Esophagus mucosa (tissue), 1 donor: ENCODE measurements around the gene FAM118A. TPM values are rescaled to one million over a fixed set of nuclear protein-coding genes. Genes with fewer than 3 reads are reported as not detected.
"Not testable (repeated sequence)": the region's sequence is repeated elsewhere in the genome, so short reads cannot be mapped to it uniquely, and the experiment has no call there.

Experiments used
- ATAC-seq: fragments of 200-7000 bp; cut with Tn5 transposase; one replicate; pipeline ENCODE4 v1.9.1; 2020
- total RNA-seq: library from RNA; stranded (reverse); gene quantifications from one replicate; pipeline ENCODE4 v1.2.4, GENCODE V29; 2023
- donor health status: DM: yes; HTN: yes; CAD: no.

FAM118A gene
- total RNA-seq, 1 donor from 2014 or later: 9.1 TPM

GRCh38 chr22:45310331-45310976 lies 720 bp downstream of the FAM118A start:
- no peak for ATAC-seq

DNA sequence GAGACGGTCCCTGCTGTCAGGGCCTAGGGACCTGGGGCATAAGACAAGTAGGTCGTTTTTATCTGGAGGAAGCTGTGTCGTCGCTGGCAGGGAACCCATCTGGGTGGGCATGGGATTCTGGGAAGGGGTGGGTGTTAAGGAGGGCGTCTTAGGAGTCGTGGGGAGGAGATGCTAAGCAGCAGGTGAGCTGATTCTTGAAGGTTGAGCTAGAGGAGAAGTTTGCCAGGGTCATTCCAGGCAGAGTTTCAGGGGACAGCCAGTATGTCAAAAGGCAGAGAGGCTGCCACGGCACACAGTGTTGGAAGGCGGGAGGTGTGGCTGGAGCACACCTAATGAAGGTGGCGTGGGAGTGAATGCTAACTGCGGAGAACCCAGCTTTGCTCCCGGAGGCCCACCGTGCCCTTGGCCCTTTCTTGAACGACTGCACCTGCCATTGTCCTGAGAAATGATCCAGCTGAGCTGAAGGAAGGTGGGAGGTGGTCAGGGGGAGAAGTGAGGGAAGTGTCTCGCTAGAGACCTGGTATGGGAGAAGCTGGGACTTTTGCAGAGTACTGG lies 1.3 kb downstream of the FAM118A start:
- no peak for ATAC-seq

DNA sequence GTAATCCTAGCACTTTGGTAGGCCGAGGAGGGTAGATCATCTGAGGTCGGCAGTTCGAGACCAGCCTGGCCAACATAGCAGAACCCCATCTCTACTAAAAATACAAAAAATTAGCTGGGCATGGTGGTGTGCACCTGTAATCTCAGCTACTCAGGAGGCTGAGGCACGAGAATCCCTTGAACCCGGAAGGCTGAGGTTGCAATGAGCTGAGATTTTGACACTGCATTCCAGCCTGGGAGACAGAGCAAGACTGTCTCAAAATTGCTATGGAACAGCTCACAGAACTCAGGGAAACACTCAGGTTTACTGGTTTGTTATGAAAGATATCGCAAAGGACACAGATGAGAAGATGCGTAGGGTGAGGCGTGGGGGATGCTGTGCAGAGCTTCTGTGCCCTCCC lies 2.7 kb downstream of the FAM118A start:
- no peak for ATAC-seq

- no peak for ATAC-seq
Measured at GRCh38 chr22:45312856-45313255, 3.1 kb downstream of the FAM118A start.

DNA sequence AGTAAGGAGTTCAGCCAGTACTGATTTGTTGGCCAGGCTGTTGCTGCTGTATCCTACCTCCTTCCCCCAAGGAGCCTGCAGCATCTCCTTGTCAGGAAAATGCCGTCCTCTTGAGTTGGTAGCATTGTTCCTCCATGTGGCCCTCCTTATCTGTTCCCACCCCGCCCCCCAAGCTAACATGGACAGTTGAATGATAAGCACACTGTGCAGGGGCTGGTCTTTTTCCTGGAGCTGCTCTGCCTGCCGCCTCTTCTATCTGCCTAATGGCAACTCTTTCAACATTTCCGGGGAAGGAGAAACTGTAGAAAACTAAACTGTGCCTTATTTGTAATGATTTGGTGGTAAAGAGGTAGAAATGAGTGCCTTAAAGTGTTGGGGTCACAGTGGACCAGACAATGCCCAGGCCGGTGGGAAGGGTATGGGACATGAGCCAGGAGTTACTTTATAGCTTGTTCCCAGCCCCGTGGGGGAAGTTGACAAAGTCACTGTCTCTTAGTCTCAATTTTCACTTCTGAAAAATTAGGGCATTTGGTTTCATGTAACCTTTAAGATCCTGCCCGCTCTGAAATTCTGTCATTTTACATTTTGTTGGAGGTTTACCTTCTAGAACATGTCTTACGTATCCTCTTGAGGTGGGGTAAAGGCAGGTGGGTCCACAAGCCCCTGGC lies 4.5 kb downstream of the FAM118A start:
- no peak for ATAC-seq

DNA sequence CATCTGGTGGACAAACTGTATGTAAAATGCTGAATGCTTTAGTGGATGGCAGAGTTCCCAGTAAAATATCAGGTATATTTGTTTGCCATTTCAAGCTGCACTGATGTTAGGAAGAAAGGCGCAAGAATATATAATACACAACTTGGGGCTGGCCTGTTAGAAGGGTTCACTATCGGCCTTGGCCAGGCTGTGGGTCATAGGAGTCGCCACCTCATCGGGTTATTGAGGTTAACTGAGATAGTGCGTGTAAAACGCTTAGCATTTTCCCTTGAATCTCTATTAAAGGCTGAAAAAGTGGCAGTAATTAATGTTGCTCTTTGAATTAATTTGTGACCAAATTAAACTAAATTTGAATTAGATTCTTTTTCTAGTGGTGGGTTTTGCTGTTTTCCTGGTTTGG lies 5.1 kb downstream of the FAM118A start:
- no peak for ATAC-seq

DNA sequence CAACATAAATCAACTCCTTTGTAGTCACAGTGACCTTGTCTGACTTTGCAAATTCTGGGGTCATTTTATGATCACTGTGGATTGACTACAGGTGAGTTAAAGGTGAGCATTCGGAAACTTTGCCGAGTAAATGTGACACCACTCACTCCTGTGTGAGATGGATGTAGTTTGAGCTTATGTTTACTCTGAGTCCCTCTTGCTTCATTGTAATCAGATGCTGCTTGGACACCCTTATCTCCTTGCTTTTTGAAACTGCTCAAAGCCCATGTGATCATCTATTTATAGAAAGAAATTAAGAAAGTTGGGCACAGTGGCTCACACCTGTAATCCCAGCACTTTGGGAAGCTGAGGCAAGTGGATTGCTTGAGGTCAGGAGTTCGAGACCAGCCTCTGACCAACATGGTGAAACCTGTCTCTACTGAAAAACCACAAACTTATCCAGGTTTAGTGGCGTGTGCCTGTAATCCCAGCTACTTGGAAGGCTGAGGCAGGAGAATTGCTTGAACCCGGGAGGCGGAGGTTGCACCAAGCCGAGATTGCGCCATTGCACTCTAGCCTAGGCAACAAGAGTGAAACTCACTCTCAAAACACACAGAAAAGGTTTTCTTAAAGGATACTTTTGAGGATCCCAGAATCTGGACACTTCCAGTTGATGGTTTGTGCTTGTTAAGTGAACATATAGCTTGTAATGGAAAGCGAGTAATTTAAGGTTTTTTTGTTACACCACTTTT lies 7.2 kb downstream of the FAM118A start:
- ATAC-seq: no peak

GRCh38 chr22:45317551-45318167 lies 7.9 kb downstream of the FAM118A start:
- ATAC-seq: peak; percentile 63

DNA sequence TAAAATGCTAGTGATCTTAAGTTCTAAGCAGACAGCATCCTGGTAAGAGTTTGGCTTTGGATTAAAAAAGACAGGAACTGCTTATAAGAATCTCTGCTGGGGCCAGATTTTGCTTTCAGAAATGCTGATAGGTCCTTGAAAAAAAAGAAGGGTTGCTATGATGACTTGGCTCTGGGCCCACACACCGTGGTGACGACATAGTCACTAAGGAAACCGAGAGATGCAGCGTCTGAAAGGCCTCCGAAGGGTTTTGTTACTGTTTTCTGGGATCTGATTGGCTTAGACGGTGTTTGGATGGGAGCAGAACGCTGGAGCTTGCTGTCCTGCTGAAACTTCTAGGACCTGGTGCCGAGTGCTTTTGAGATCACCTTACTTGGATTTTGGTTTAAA lies 8.4 kb downstream of the FAM118A start:
- ATAC-seq: peak; percentile 33

DNA sequence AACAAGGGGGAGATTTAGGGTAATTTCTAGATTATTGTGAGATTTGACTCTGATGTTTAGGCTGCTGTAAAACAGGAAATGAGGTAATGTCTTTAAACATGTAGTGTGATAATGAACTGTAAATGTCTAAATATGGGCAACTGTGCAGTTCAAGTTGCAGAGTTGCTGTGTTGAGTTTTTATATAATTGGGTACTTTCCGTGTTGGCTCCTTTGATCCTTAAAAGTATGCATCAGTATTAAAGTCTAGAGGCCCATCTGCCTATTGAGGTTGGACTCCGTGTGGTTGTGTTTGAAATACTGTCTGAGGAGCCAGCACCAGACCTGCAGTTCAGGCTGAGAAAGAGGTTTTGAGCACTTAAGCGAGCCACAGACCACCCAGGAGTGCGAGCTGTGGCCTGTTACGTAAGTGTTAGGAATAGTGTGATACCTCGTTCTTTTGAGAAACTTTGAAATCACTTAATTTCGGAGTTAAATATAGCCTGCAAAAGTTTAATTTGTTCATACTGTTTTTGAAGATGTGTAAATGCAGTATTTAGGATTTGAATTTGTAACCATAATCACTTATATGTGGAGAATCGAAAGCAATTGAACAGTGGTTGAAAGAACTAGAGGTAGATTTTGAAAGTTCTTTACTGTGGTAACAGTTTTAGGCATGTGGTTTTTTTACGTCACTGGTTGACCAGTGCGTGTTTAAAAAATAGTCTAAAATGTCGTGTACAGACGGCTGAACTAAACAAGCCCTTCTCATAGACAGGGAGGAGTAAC lies 9.0 kb downstream of the FAM118A start:
- ATAC-seq: no peak

- no peak for ATAC-seq
Measured at GRCh38 chr22:45319324-45319685, 9.6 kb downstream of the FAM118A start.

GRCh38 chr22:45320357-45320976 lies 10.7 kb downstream of the FAM118A start:
- no peak for ATAC-seq

- ATAC-seq: no peak
Measured at GRCh38 chr22:45321827-45322226, 12.1 kb downstream of the FAM118A start.

DNA sequence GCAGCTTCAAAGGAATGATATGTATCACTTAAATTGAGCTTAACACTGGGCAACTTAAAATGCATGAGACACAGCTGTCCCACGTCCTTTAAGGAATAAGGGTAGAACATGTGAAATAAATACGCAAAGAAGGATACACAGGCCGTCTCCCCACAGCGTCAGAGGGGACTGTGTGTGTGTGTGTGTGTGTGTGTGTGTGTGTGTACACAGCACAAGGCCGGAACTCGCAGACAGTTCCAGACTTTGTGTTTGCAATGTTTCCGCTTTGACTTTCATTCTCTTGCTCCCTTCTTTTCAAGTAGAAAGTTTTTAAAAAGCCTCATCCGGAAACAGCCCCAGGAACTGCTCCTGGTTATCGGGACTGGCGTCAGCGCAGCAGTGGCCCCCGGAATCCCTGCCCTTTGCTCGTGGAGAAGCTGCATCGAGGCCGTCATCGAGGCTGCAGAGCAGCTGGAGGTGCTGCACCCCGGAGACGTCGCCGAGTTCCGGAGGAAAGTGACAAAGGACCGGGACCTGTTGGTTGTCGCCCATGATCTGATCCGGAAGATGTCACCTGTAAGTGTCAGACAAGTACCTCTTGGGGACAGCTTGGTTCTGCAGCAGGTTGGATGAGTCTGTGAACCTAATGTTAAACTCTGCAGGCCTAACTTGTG lies 13.3 kb downstream of the FAM118A start:
- no peak for ATAC-seq

DNA sequence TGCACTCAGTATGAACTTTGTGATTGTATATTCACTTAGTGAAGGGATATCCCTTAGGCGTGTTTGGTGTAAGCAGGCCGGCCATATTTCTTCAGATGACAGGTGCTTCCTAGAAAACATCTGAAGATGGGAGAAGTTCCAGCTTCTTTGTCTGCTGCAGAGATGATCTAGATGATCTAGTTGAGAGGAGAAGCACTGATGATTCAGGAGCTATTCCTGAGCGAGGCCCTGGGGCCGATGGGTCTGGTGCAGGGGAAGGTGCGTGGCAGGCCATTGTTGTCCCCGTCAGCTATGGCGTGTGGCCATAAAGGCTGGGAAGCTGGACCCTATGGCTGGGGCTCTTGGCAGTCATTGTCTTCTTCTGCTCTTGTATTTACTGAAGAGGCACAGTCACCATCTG lies 14.0 kb downstream of the FAM118A start:
- ATAC-seq: no peak

DNA sequence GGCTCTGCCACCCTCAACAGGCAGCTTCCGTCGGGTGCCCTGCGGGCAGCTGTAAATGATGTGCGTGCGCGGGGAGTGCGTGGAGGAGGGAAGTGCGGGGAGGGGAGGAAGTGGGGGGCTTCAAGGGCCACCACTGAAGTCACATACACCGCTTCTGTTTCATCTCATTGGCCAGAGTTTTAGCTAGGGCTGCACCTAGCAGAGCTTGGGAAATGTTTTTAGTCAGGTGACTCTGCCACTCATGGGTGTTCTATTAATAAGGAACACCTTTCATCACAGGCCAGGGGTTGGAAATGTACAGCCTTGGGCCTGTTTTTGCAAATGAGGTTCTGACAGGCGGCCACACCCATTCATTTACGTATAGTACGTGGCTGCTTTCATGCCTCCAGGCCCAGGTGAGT lies 14.6 kb downstream of the FAM118A start:
- peak; percentile 61 for ATAC-seq

DNA sequence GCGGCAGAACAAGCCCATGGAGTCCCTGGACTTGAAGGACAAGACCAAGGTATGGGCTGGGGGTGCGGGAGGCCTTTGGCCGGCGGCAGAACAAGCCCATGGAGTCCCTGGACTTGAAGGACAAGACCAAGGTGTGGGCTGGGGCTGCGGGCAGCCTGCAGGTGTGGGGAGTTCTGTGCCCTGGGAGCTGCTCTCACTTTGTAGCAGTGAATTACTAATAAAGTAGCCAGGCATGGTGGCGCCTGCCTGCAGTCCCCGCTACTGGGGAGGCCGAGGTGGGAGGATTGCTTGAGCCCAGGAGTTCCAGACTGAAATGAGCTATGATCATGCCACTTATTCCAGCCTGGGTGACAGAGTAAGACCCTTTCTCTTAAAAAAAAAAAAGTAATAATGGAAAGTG lies 18.5 kb downstream of the FAM118A start:
- ATAC-seq: not testable (repeated sequence)

DNA sequence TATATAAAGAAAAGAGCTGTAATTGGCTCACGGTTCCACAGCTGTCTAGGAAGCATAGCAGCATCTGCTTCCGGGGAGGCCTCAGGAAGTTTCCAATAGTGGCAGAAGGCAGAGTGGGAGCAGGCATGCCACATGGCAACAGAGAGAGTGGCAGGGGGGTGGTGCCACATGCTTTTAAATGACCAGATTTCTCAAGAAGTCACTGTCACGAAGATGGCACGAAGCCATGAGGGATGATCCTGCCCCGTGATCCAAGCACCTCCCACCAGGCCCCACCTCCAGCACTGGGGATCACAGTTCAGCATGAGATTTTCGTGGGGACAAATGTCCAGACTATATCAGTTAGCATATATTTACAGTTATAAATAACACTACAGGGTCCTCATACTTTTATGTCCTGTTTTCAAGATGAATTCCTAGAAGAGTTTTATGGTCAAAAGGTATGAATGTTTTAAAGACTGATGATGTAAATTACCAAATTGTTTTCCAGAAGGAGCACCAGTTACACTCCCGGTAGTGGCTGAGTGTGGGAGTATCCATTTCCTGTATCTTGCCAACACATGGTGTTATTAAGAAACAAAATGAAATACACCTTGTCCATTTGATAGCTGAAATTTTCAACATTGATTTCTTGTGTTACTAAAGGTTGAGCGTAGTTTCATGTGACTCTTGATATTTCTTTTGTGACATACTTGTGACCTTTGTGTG lies 19.2 kb downstream of the FAM118A start:
- no peak for ATAC-seq

DNA sequence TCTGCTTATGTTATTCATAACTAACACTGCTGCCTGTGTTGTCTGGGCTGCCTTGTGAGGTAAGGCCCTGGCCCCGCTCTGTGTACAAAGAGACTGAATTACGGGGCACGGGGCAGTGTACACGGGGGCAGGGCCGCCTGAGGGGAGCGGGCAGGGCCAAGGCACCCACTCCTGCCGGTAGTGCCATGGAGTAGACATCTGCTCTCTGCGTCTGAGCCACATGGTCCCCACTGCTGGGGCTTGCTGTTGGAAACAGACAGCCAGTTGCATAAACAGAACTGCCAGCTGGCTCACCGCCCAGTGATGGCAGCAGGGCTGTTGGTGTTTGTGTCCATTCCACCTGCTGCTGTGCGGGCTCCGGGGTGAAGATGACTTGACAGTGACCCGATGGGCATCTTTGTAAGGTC lies 19.8 kb downstream of the FAM118A start:
- no peak for ATAC-seq

DNA sequence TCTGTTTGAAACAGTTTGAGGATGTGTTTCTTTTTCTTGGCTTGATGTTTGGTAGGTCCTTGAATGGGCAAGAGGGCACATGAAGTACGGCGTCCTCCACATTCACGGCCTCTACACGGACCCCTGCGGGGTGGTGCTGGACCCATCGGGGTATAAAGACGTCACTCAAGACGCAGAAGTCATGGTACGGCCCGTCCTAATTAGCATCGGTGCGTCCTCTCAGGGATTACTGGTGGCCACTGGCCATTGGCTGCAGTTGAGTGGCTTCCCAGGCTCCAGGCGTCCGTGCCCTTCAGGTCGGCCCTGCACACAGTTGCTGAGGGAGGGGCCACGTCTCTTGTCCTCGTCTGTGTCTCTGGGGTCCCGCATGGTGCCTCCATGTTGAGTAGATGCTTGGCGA lies 20.8 kb downstream of the FAM118A start:
- no peak for ATAC-seq

DNA sequence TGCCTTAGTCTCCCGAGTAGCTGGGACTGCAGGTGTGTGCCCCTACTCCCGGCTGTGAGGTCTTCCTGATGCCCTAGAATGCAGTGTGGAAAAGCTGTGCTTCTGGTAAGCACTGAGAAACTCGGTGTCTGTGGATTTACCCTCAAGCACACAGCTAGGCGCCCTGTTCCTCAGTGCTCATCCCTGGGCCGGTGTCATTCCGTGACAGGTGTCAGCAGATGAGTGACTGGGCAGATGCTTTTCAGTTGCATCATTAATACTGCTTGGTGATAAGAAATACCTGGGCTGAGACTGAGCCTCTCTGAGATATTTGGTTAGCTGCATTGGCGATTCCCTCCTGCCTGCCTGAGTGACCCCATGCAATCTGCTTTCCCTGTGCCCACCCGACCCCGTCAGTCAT lies 21.8 kb downstream of the FAM118A start:
- no peak for ATAC-seq
